Muscle of back (tissue), 11 donors: ENCODE data around the gene BCL7A. TPM values are rescaled to one million over a fixed set of nuclear protein-coding genes. Genes with fewer than 3 reads are reported as not detected.

Source experiments
- DNase-seq, 3 donors: peaks; one replicate each; pipeline versions ENCODE4 v3.0.0 to v3.0.0-alpha.2; 2013
- polyA plus RNA-seq, 10 donors: library from polyadenylated mRNA; unstranded; fragments of 120-200 nt; gene quantifications; one replicate each; pipeline ENCODE4 v1.2.1, GENCODE V29; 2013; ENCODE audit not compliant: insufficient read length in 10 of 10

BCL7A gene
- polyA plus RNA-seq, 10 donors: 12.5 to 17.5 (median 14.7) TPM

GRCh38 chr12:121996050-121996944, 25.4 kb upstream of the BCL7A start:
- DNase-seq: no peak

GRCh38 chr12:121996945-121997612, 24.6 kb upstream of the BCL7A start:
- no peak for DNase-seq

GRCh38 chr12:122001466-122002209, 20.0 kb upstream of the BCL7A start:
- no peak for DNase-seq

GRCh38 chr12:122003651-122004611, 17.8 kb upstream of the BCL7A start:
- peak; percentile 26 to 61 (median 56) for DNase-seq

DNA sequence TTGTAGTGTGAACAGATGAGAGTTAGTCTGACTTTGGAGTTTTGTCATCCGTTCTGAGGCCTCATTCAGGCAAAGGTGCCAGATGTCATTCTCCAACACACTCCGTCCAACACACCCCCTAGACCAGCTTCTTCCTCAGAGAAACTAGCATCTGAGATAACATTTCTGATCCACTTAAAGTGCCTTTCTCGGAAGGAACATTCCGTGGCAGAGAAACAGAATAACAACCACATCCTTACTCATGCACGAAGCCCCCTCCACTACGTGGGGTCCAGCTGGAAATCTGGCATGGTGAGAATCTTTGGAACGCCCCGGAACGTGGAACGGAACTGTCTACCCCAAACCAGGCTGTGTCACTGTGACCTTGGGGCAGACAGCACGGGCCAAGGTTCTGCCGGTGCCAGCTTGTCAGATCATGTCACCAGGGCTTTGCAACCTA, 17.0 kb upstream of the BCL7A start:
- DNase-seq: peak in 1 of 3 donors; percentile 47

- no peak for DNase-seq
These were observed 16.4 kb upstream of the BCL7A start for GRCh38 chr12:122005252-122005776.

- DNase-seq: no peak
These were observed 15.3 kb upstream of the BCL7A start for GRCh38 chr12:122006186-122006926.

GRCh38 chr12:122009741-122010140, 11.9 kb upstream of the BCL7A start:
- DNase-seq: no peak

DNA sequence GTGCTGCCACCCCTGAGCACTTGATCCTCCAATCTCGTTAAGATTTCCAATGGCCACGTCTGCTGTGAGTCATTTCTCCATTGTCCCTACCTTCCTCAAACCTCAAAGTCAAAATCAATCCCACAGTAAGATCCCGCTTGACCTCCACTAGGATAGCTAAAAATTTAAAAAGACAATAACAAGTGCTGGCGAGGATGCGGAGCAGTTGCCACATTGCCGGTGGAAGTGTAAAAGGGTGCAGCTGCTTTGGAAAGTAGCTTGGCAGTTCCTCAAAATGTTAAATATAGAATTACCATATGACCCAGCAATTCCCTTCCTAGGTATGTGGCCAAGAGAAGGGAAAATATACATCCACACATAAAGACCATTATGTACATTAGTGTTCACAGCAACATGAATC, 9.5 kb upstream of the BCL7A start:
- no peak for DNase-seq

DNA sequence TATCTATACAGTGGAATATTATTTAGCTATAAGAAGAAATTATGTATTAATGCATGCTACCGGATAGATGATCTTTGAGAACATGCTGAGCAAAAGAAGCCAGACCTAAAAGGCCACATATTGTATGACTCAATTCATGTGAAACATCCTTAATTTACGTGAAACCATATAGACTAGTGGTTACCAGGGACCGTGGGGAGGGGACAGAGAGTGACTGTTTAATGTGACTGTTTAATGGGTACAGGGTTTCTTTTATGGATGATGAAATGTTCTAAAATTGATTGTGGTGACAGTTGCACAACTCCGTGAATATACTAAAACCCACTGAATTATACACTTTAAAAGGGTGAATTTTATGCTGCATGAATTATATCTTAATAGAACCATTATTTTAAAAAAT, 8.5 kb upstream of the BCL7A start:
- no peak for DNase-seq

GRCh38 chr12:122013791-122014590, 7.7 kb upstream of the BCL7A start:
- no peak for DNase-seq

- no peak for DNase-seq
These were observed 6.9 kb upstream of the BCL7A start for GRCh38 chr12:122014781-122015180.

DNA sequence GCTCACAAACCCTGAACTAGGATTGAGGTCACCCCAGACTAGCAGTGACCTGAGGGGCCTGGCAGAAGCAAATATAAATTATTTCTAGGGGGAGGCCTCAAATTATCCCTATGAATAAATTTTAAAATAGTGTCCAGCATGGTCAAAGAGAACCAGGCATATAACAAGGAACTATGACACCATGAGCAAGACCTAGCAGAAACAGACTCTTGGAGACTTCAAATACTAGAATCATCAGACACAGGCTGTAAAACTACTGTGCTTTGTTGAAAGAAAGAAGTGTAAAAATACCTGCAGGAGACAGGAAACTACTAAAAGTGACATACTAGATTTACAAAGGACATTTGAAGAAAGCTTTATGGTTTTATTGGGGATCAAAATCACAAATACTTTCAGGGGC, 3.2 kb upstream of the BCL7A start:
- no peak for DNase-seq

- no peak for DNase-seq
These were observed 2.7 kb upstream of the BCL7A start for GRCh38 chr12:122018937-122019336.

DNA sequence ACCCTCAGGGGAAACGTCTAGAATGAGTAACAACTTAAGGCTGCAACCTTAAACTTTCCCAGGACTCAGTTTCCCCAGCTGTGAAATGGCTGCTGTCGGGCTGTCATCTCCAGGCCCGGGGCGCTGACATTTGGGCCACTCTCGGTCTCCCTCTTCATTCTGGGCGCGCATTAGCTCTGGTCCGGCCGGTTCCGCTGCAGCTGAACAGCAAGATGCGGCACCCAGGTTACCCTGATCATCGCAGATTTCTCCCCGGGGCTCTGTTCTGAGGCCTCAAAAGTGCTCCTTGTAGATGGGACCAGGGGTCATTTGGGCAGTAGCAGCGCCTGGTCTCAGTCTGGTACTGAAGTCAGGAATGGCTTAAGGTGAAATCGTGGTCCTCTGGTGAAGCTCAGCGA, 890 bp upstream of the BCL7A start:
- DNase-seq: no peak

DNA sequence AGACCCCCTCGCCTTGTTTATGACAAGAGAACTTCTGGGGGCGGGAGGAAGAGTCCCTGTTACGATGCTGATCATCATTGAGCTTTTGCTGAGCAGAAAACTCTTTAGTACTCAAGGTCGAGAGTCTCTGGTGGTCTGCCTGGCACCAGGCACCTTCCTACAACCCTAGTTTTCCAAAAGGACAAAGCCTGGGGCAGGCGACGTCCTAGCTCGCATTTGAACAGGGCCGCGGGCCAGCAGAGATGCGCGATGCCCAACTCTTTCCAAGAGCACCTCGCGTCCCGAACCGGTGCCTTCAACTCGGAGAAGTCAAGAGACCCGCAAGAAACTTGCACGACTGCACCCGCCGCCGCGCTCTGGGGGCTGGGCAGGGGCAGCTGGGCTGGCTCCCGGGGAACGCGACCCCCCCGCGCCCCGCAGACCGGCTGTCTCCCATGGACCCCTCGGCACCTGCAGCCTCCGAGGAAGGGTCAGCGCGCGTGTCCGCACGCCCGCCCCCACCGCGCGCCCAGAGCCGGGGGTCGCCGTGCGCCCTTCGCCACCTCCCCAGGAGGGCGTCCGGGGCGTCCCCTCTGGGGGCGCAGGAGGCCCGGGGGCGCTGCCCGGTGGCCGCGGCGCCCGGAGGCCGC, 377 bp upstream of the BCL7A start:
- peak in 2 of 3 donors; percentile 40 to 56 for DNase-seq

GRCh38 chr12:122022393-122023338, 982 bp downstream of the BCL7A start:
- DNase-seq: peak in 1 of 3 donors; percentile 22
